Fibroblast of lung (primary cell): ENCODE measurements around the gene TRPM7.

Source experiments
- EZH2 ChIP-seq: IDR thresholded peaks from 2 replicates; pipeline ENCODE4 v1.5.1; 2012; ENCODE audit warnings: low read length, control low read depth, mild to moderate bottlenecking; ENCODE audit errors: missing control alignments
- TF ChIP-seq, protein P1 (sequence below), 2 donors: IDR thresholded peaks in 1 of 2; conservative IDR thresholded peaks in 1 of 2; 1 replicate in 1 of 2; 2 replicates in 1 of 2; pipeline ENCODE4 v1.5.1; 2011 to 2012; ENCODE audit warnings: low read length in 2 of 2, control low read depth in 1 of 2, inconsistent platforms in 1 of 2, low read depth in 1 of 2, mild to moderate bottlenecking in 1 of 2

DNA sequence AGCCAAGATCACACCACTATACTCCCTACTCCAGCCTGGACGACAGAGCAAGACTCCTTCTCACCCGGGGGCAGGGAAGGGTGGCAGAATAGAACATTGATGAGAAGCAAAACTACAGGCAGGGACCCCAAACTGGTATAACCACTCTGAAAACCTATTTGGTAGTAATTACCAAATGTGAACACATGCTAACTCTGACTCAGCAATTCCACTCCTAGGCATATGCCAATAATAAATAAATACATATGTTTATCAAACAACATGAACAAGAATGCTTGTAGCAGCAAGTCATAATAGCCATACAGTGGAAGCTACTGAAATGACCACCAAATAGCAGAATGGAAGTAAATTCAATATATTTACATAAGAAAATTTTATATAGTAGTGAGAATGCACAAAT is 109.1 kb downstream of the TRPM7 start:
- TF ChIP-seq, protein P1, sequence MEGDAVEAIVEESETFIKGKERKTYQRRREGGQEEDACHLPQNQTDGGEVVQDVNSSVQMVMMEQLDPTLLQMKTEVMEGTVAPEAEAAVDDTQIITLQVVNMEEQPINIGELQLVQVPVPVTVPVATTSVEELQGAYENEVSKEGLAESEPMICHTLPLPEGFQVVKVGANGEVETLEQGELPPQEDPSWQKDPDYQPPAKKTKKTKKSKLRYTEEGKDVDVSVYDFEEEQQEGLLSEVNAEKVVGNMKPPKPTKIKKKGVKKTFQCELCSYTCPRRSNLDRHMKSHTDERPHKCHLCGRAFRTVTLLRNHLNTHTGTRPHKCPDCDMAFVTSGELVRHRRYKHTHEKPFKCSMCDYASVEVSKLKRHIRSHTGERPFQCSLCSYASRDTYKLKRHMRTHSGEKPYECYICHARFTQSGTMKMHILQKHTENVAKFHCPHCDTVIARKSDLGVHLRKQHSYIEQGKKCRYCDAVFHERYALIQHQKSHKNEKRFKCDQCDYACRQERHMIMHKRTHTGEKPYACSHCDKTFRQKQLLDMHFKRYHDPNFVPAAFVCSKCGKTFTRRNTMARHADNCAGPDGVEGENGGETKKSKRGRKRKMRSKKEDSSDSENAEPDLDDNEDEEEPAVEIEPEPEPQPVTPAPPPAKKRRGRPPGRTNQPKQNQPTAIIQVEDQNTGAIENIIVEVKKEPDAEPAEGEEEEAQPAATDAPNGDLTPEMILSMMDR (conservative IDR thresholded peaks at IDR 0.05 in 1 of 2, IDR thresholded peaks at IDR 0.05 in 1 of 2; ENCODE audit: low read depth in 1 of 2, low read length in 2 of 2), result no peak
- no peak for TF ChIP-seq EZH2
